Activated T-cell treated with anti-CD3 and anti-CD28 coated beads, Interleukin-2, amount 50 U/mL, for 72 hours (primary cell): ENCODE data around the gene RFX2. TPM values are rescaled to one million over a fixed set of nuclear protein-coding genes. Genes with fewer than 3 reads are reported as not detected.
A peak's percentile ranks its signal among the peaks of the same experiment; 100 is the strongest.

Experiments used
- ATAC-seq, 2 donors: fragments of 150-1000 bp; cut with Tn5 transposase; replicated peaks in 1 of 2; 2 replicates each; pipeline ENCODE4 v1.10.0; 2021; ENCODE audit warnings: moderate library complexity in 2 of 2, mild to moderate bottlenecking in 1 of 2
- DNase-seq, 2 donors: peaks; one replicate each; pipeline ENCODE4 v3.0.0; 2021 to 2022; ENCODE audit warnings: mixed read lengths in 1 of 2
- H3K27ac Mint-ChIP-seq: one replicate; pipeline ENCODE4 v1.8.0; 2022; ENCODE audit warnings: mild to moderate bottlenecking, moderate library complexity, mixed read lengths
- H3K27me3 Mint-ChIP-seq: one replicate; pipeline ENCODE4 v1.8.0; 2022; ENCODE audit warnings: low read depth, mixed read lengths
- H3K36me3 Mint-ChIP-seq, 2 donors: one replicate each; pipeline ENCODE4 v1.8.0; 2022; ENCODE audit warnings: mixed read lengths in 2 of 2, mild to moderate bottlenecking in 1 of 2; ENCODE audit not compliant: insufficient read depth in 2 of 2
- H3K4me1 Mint-ChIP-seq: one replicate; pipeline ENCODE4 v1.8.0; 2022; ENCODE audit warnings: low read depth, mixed read lengths
- H3K4me3 Mint-ChIP-seq, 2 donors: one replicate each; pipeline ENCODE4 v1.8.0; 2022; ENCODE audit warnings: mild to moderate bottlenecking in 2 of 2, mixed read lengths in 2 of 2, moderate library complexity in 2 of 2
- H3K9me3 Mint-ChIP-seq, 2 donors: one replicate each; pipeline ENCODE4 v1.8.0; 2022; ENCODE audit warnings: mixed read lengths in 2 of 2
- total RNA-seq, 2 donors: library from RNA; stranded (reverse); gene quantifications; one replicate each; pipeline ENCODE4 v1.2.3, GENCODE V29; 2022

Gene RFX2
- total RNA-seq, 2 donors from 2014 or later = 8.7 to 11.6 TPM

DNA sequence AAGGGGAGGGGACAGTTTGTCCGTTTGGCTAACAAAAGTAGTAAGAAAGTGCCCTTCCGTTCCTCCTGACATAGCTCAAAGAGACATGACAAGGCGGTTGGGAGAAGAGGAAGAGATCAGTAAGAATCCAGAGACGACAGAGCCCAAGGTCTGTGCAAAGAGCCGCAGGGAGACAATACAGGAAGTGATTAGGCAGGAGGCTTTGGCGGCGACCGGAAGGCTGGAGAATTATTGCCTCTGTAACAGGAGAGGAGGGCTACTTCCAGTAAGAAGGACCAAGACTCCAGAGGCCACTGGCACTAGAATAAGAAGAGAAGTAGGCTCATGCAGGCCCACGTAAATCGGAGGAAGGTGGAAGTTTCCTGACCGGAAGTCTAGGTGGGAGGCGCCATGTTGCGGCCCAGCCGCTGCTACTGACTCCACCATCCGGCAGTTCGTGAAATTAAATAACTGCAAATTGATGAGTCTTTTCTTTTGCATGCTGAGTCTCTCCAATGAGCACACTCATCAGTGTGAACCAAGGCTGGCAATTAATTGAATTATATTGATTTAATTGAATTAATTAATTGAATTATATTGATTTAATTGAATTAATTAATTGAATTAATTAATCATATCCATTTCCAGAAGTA lies 9.9 kb downstream of the RFX2 start:
- Mint-ChIP-seq H3K9me3 (peaks cover 2 to 5% of the 10 kb centered on the region in 2 donors), H3K36me3 (peaks cover 6 to 10% of the 10 kb centered on the region in 2 donors), H3K27me3 (no peaks in the 10 kb centered on the region), H3K4me1 (peaks cover 17% of the 10 kb centered on the region), H3K27ac (peak overlapping the region; percentile 60), H3K4me3 (peak overlapping the region; percentile 77 to 79)
- DNase-seq = peak; percentile 41 to 55
- ATAC-seq = peak; percentile 57 to 59

GRCh38 chr19:6099599-6099998 lies 10.7 kb downstream of the RFX2 start:
- DNase-seq = no peak
- Mint-ChIP-seq H3K27me3 (no peaks in the 10 kb centered on the region), H3K27ac (no peak overlapping the region), H3K36me3 (peaks cover 6 to 10% of the 10 kb centered on the region in 2 donors), H3K4me1 (peaks cover 17% of the 10 kb centered on the region), H3K9me3 (peaks cover 2 to 5% of the 10 kb centered on the region in 2 donors), H3K4me3 (peak overlapping the region; percentile 77 to 79)
- no peak for ATAC-seq

GRCh38 chr19:6099033-6099432 lies 11.3 kb downstream of the RFX2 start:
- Mint-ChIP-seq H3K36me3 (peaks cover 6 to 10% of the 10 kb centered on the region in 2 donors), H3K4me1 (peaks cover 17% of the 10 kb centered on the region), H3K9me3 (peaks cover 2 to 5% of the 10 kb centered on the region in 2 donors), H3K27me3 (no peaks in the 10 kb centered on the region), H3K4me3 (no peak overlapping the region), H3K27ac (no peak overlapping the region)
- ATAC-seq (no peak), DNase-seq (no peak)

DNA sequence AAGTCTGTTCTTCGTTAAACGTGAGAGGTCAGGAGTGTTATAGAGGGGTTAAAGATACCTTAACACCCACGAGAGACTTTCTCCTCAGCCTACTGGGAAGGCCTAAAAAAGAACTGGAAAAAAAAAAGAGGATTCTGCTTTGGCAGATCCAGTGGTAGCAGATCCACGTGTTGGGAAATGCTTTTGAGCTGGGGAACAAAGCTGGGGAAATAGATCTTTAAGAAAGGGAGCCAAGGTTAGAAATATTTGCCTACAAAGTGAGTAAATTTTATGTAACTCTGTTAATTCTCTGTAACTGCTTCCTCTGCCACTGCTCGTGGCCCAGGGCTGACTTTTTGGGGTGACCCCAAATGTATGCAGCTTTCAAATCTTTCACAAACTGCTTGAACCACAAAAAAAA lies 11.7 kb downstream of the RFX2 start:
- Mint-ChIP-seq H3K9me3 (peaks cover 2 to 5% of the 10 kb centered on the region in 2 donors), H3K27ac (no peak overlapping the region), H3K4me3 (no peak overlapping the region), H3K27me3 (no peaks in the 10 kb centered on the region), H3K36me3 (peaks cover 6 to 10% of the 10 kb centered on the region in 2 donors), H3K4me1 (peaks cover 17% of the 10 kb centered on the region)
- no peak for DNase-seq
- no peak for ATAC-seq

DNA sequence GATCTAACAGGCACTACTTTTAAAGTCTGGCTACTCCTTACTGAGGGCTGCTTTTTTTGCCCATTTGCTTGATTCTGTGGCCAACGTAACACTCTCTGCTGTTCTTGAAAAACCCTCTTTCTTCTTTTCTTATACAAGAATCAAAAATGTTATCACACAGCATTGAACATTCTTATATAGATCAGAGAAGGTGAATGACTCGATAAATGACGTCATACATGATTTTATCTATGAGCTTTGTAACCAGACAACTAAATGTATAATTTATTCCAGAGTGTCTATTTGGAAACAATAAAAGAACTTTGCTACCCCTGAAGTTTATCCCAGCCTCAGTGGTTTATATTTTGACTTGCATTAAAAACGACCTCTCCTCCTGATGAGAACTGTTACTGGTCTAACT lies 12.4 kb downstream of the RFX2 start:
- Mint-ChIP-seq H3K4me1 (peaks cover 17% of the 10 kb centered on the region), H3K27me3 (no peaks in the 10 kb centered on the region), H3K4me3 (no peak overlapping the region)

DNA sequence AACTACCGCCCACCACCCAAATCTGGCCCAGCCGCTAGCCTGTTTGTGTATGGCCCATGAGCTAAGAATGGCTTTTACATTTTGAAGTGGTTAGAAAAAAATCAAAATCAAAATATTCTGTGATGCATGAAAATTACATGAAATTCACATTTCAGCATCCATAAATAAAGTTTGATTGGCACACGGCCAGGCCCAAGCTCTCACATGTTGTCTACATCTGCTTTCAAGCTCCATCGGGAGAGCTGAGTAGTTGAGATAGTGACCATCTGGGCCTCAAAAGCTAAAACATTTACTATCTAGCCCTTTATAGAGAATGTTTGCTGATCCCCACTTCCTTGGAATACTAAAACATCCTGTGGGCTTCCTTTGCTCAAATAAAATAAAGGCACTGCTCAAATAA lies 14.5 kb downstream of the RFX2 start:
- no peak for DNase-seq

More for the DNA sequence above, 12.4 kb downstream of the RFX2 start:
- Mint-ChIP-seq H3K27ac (no peak overlapping the region), H3K9me3 (peaks cover 2 to 5% of the 10 kb centered on the region in 2 donors), H3K36me3 (peaks cover 6 to 10% of the 10 kb centered on the region in 2 donors)
- DNase-seq (no peak), ATAC-seq (no peak)

GRCh38 chr19:6092329-6093286 lies 17.7 kb downstream of the RFX2 start:
- H3K4me1 Mint-ChIP-seq = peaks cover 9% of the 10 kb centered on the region
- H3K4me3 Mint-ChIP-seq = no peak overlapping the region
- no peak for ATAC-seq
- H3K27me3 Mint-ChIP-seq = no peaks in the 10 kb centered on the region
- no peak overlapping the region for H3K27ac Mint-ChIP-seq
- H3K36me3 Mint-ChIP-seq = no peaks in the 10 kb centered on the region
- no peaks in the 10 kb centered on the region for H3K9me3 Mint-ChIP-seq
- DNase-seq = no peak

More for the DNA sequence above, 14.5 kb downstream of the RFX2 start:
- Mint-ChIP-seq H3K27me3 (no peaks in the 10 kb centered on the region), H3K27ac (no peak overlapping the region), H3K9me3 (peaks cover 2 to 5% of the 10 kb centered on the region in 2 donors), H3K4me3 (no peak overlapping the region), H3K4me1 (peaks cover 12% of the 10 kb centered on the region), H3K36me3 (peaks cover 6 to 8% of the 10 kb centered on the region in 2 donors)
- no peak for ATAC-seq

- H3K4me3 Mint-ChIP-seq = no peak overlapping the region
- peaks cover 17% of the 10 kb centered on the region for H3K4me1 Mint-ChIP-seq
- H3K27me3 Mint-ChIP-seq = no peaks in the 10 kb centered on the region
- no peak overlapping the region for H3K27ac Mint-ChIP-seq
- H3K9me3 Mint-ChIP-seq = no peaks in the 10 kb centered on the region
- no peak for ATAC-seq
- DNase-seq = no peak
- H3K36me3 Mint-ChIP-seq = no peaks in the 10 kb centered on the region
Measured at GRCh38 chr19:6091771-6092291, 18.5 kb downstream of the RFX2 start.

GRCh38 chr19:6090634-6091033 lies 19.7 kb downstream of the RFX2 start:
- Mint-ChIP-seq H3K36me3 (no peaks in the 10 kb centered on the region), H3K27me3 (no peaks in the 10 kb centered on the region), H3K9me3 (no peaks in the 10 kb centered on the region)

GRCh38 chr19:6088602-6089049 lies 21.7 kb downstream of the RFX2 start:
- peaks cover 25% of the 10 kb centered on the region for H3K4me1 Mint-ChIP-seq
- no peak for ATAC-seq
- no peaks in the 10 kb centered on the region for H3K27me3 Mint-ChIP-seq
- DNase-seq = no peak
- peaks cover 0 to 2% of the 10 kb centered on the region in 2 donors for H3K36me3 Mint-ChIP-seq
- no peaks in the 10 kb centered on the region for H3K9me3 Mint-ChIP-seq
- H3K27ac Mint-ChIP-seq = no peak overlapping the region
- H3K4me3 Mint-ChIP-seq = peak overlapping the region in 1 of 2 donors; percentile 45

More at GRCh38 chr19:6090634-6091033, 19.7 kb downstream of the RFX2 start:
- Mint-ChIP-seq H3K4me3 (no peak overlapping the region), H3K27ac (no peak overlapping the region), H3K4me1 (peaks cover 25% of the 10 kb centered on the region)
- ATAC-seq (no peak), DNase-seq (no peak)

- peaks cover 25% of the 10 kb centered on the region for H3K4me1 Mint-ChIP-seq
- peaks cover 0 to 2% of the 10 kb centered on the region in 2 donors for H3K36me3 Mint-ChIP-seq
- peak overlapping the region; percentile 12 for H3K27ac Mint-ChIP-seq
- no peaks in the 10 kb centered on the region for H3K9me3 Mint-ChIP-seq
- H3K27me3 Mint-ChIP-seq = no peaks in the 10 kb centered on the region
- DNase-seq (peak; percentile 38 to 53), ATAC-seq (peak; percentile 73 to 87)
- peak overlapping the region; percentile 78 to 84 for H3K4me3 Mint-ChIP-seq
Measured at GRCh38 chr19:6087074-6087571, 23.2 kb downstream of the RFX2 start.

GRCh38 chr19:6086068-6086788 lies 24.1 kb downstream of the RFX2 start:
- peaks cover 0 to 2% of the 10 kb centered on the region in 2 donors for H3K36me3 Mint-ChIP-seq
- no peak for ATAC-seq
- peaks cover 25% of the 10 kb centered on the region for H3K4me1 Mint-ChIP-seq
- peak overlapping the region; percentile 12 for H3K27ac Mint-ChIP-seq
- H3K9me3 Mint-ChIP-seq = no peaks in the 10 kb centered on the region
- DNase-seq = no peak
- H3K27me3 Mint-ChIP-seq = no peaks in the 10 kb centered on the region
- peak overlapping the region; percentile 78 to 84 for H3K4me3 Mint-ChIP-seq
